HEK293 (cell line): Measurements from ENCODE around the gene CATSPER3.

Experiments used
- BCL11A ChIP-seq: fragments of 450-650 bp; formaldehyde crosslinking; IDR thresholded peaks from 2 replicates; pipeline ENCODE4 v1.5.1; 2016; ENCODE audit warnings: low read depth, missing biosample characterization, missing genetic modification characterization
- CTCF ChIP-seq: fragments of 450-650 bp; formaldehyde crosslinking; IDR thresholded peaks from 2 replicates; pipeline ENCODE4 v1.5.1; 2016; ENCODE audit warnings: missing biosample characterization, missing genetic modification characterization
- YY1 ChIP-seq: fragments of 450-650 bp; formaldehyde crosslinking; IDR thresholded peaks from 2 replicates; pipeline ENCODE4 v1.5.1; 2018; ENCODE audit warnings: missing biosample characterization, missing genetic modification characterization
- ZBTB26 ChIP-seq: fragments of 450-650 bp; formaldehyde crosslinking; optimal IDR thresholded peaks from 2 replicates; pipeline ENCODE3; 2016; ENCODE audit warnings: missing biosample characterization, mild to moderate bottlenecking, missing genetic modification characterization
- ZNF423 ChIP-seq: fragments of 450-650 bp; formaldehyde crosslinking; IDR thresholded peaks from 2 replicates; pipeline ENCODE4 v1.5.1; 2016; ENCODE audit warnings: missing biosample characterization, missing genetic modification characterization
- ZNF433 ChIP-seq: fragments of 450-650 bp; formaldehyde crosslinking; IDR thresholded peaks from 2 replicates; pipeline ENCODE4 v1.5.1; 2016; ENCODE audit warnings: missing biosample characterization, missing genetic modification characterization, low read depth

DNA sequence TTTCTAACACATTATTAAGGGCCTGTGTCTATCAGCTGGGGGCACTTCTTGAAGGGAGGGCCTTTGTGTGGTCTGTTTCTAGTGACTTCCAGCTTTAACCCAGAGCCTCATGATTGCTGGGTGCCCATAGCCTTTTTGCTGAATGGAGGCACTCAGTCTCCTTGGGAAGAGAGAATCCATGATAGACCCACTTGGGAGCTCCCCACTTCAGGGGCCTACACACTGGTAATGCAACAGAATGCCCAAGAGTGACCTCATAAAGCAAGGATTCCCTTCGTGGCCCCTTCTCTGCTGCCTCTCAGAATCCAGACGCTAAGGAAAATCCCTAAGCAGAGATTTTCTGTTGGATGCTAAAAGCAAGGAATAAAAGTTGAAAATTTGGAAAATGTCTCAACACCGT is at the start of gene CATSPER3:
- TF ChIP-seq CTCF (tag by site-specific recombination) (no peak), ZNF423 (tag by site-specific recombination) (no peak), YY1 (tag by site-specific recombination) (no peak), BCL11A (tag by site-specific recombination) (no peak), ZBTB26 (tag by site-specific recombination) (no peak), ZNF433 (tag by site-specific recombination) (no peak)
